ENCODE results near the gene CYREN.
A peak's percentile ranks its signal among the peaks of the same experiment; 100 is the strongest.

DNA sequence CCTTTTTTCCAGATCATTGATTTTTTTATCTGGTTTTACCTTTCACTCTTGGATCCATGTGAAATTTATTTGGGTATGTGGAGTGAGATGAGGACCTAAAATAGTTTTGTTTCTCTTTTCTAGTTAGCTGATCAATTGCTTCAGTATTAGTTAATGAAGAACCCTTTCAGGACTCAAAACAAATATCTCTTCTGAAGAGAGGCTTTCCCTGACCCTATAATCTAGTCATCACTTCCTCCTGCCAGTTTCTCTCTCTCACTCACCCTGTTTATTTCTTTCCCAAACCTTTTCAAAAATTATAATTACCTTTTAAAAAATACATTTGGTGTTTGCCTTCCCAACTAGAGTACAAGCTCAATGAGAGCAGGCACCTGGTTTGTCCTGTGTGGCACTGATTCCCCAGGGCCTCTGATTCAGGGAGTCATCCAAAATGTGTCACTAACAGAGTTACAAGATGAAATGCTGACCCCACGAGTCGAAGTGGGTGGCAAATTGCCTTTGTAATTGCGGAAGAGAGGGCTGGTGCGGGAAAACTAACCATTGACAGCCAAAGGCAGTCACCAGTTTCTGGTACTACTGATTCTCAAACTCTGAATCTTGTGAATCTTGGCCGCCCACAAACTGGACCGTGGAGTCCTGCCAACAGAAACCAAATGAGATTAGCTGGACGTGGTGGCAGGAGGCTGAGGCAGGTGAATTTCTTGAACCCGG lies 20.3 kb downstream of the CYREN start:
- peak in 1 of 2 donors; percentile 26 for TF ChIP-seq EP300 (IDR thresholded peaks at IDR 0.05)
- no peak for TF ChIP-seq CTCF (IDR thresholded peaks at IDR 0.05)
